ENCODE measurements around the gene SRPK1. TPM values are rescaled to one million over a fixed set of nuclear protein-coding genes. Genes with fewer than 3 reads are reported as not detected.

Gene SRPK1
- total RNA-seq, 2 experiments from 2014 or later = 75.6 to 109 TPM

DNA sequence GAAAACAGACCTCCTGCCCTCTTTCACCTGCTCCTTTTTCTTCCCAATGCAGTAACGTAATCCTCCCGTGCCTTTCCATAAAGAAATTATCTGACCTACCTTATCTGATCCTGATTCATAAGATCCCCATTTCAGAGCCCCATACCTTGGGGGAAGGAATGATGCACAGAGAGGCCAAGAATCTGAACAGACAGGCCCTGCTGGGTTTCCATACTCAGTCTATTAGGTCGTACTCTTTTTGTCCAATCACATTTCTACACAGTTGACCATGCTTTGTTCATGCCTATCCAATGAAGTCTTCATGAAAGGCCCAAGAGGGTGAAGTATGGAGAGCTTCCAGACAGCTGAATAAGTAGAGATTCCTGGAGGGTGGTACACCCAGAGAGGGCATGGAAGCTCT, 25.3 kb downstream of the SRPK1 start:
- H3K9me2 ChIP-seq (ENCODE audit: insufficient read depth, low read length) = no peaks in the 10 kb centered on the region
- H3K79me2 ChIP-seq (ENCODE audit: insufficient read depth, low read depth, low read length) = peaks cover 88% of the 10 kb centered on the region
- no peak overlapping the region for H3K27ac ChIP-seq (ENCODE audit: low read depth, low read length, poor library complexity, severe bottlenecking)
- no peaks in the 10 kb centered on the region for H3K9me3 ChIP-seq (ENCODE audit: low read length)
- no peak for TF ChIP-seq EZH2phosphoT487 (IDR thresholded peaks at IDR 0.05; ENCODE audit: borderline replicate concordance, low read depth, low read length)
- TF ChIP-seq, protein P1, sequence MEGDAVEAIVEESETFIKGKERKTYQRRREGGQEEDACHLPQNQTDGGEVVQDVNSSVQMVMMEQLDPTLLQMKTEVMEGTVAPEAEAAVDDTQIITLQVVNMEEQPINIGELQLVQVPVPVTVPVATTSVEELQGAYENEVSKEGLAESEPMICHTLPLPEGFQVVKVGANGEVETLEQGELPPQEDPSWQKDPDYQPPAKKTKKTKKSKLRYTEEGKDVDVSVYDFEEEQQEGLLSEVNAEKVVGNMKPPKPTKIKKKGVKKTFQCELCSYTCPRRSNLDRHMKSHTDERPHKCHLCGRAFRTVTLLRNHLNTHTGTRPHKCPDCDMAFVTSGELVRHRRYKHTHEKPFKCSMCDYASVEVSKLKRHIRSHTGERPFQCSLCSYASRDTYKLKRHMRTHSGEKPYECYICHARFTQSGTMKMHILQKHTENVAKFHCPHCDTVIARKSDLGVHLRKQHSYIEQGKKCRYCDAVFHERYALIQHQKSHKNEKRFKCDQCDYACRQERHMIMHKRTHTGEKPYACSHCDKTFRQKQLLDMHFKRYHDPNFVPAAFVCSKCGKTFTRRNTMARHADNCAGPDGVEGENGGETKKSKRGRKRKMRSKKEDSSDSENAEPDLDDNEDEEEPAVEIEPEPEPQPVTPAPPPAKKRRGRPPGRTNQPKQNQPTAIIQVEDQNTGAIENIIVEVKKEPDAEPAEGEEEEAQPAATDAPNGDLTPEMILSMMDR (conservative IDR thresholded peaks at IDR 0.05; ENCODE audit: low read length) = no peak
- no peak for DNase-seq (ENCODE audit: low spot score)
- no peaks in the 10 kb centered on the region for H3K4me1 ChIP-seq (ENCODE audit: insufficient read depth, low read length, poor library complexity, severe bottlenecking)
- no peak overlapping the region for H2AFZ ChIP-seq (ENCODE audit: low read length)
- no TSS peak for BruUV-seq (replicated peaks)
- no peak overlapping the region for H3K4me3 ChIP-seq (ENCODE audit: low read depth, low read length, poor library complexity, severe bottlenecking)
- peaks cover 78% of the 10 kb centered on the region for H3K36me3 ChIP-seq (ENCODE audit: insufficient read depth, low read length)
- intact Hi-C loops (cut with micrococcal nuclease; ENCODE audit: unreplicated experiment) = no loop called here
- 0 out of 2 replicates have a peak, but pooled peaks cover 7% of the 10 kb centered on the region for H4K20me1 ChIP-seq (ENCODE audit: insufficient read depth, low read length)
- H3K4me2 ChIP-seq (ENCODE audit: low read length) = no peak overlapping the region
- ChIA-PET POLR2A (interaction anchor here (0.9 kb wide), 1 partner anchor 10 kb away, joined by 3 read pairs; no protein-coding TSS in a partner anchor), CTCF (ENCODE audit: unreplicated experiment) (no interaction called here)

DNA sequence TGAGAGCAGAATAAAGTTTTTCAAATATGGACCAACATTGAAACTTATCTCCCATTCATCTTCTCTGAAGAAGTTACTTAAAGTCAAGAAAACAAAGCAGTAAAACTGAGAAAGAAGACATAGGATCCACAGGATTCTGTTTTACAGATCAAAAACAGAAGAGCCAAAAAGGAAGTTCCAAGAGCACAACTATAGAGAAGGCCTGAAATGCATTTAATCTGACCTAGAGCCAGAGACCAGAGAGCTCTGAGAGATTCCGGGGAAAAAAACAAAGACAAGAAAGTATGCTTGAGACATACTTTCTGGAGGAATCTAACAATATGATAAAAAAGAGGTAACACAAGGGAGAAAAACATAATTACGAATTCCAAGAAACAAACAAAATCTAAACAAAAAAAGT, 26.1 kb downstream of the SRPK1 start:
- Histone ChIP-seq H3K4me1 (ENCODE audit: insufficient read depth, low read length, poor library complexity, severe bottlenecking) (no peaks in the 10 kb centered on the region), H3K9me3 (ENCODE audit: low read length) (no peaks in the 10 kb centered on the region), H3K4me2 (ENCODE audit: low read length) (no peak overlapping the region), H3K4me3 (ENCODE audit: low read depth, low read length, poor library complexity, severe bottlenecking) (no peak overlapping the region), H3K27ac (ENCODE audit: low read depth, low read length, poor library complexity, severe bottlenecking) (no peak overlapping the region), H4K20me1 (ENCODE audit: insufficient read depth, low read length) (0 out of 2 replicates have a peak, but pooled peaks cover 7% of the 10 kb centered on the region), H3K36me3 (ENCODE audit: insufficient read depth, low read length) (peaks cover 77% of the 10 kb centered on the region), H3K79me2 (ENCODE audit: insufficient read depth, low read depth, low read length) (peaks cover 91% of the 10 kb centered on the region), H2AFZ (ENCODE audit: low read length) (no peak overlapping the region), H3K9me2 (ENCODE audit: insufficient read depth, low read length) (no peaks in the 10 kb centered on the region)
- BruUV-seq (replicated peaks) = no TSS peak
- no peak for TF ChIP-seq EZH2phosphoT487 (IDR thresholded peaks at IDR 0.05; ENCODE audit: borderline replicate concordance, low read depth, low read length)
- TF ChIP-seq, protein P1 (conservative IDR thresholded peaks at IDR 0.05; ENCODE audit: low read length) = no peak
- ChIA-PET CTCF (ENCODE audit: unreplicated experiment) (no interaction called here), POLR2A (no interaction called here)
- DNase-seq (ENCODE audit: low spot score) = no peak
- intact Hi-C loops (cut with micrococcal nuclease; ENCODE audit: unreplicated experiment) = no loop called here

DNA sequence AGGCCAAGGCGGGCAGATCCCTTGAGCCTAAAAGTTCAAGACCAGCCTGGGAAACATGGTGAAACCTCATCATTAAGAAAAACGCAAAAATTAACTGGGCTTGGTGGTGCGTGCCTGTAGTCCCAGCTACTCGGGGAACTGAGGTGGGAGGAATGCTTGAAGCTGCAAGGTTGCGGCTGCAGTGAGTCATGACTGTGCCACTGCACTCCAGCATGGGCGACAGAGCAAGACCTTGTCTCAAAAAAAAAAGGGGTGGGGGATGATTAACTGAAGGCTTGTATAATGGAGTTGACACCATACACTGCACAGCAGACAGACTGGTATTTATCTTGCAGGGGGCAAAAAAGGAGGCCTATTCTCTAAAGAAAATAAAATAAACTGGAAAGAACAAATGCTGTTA, 27.7 kb downstream of the SRPK1 start:
- no peak overlapping the region for H2AFZ ChIP-seq (ENCODE audit: low read length)
- H3K27ac ChIP-seq (ENCODE audit: low read depth, low read length, poor library complexity, severe bottlenecking) = no peak overlapping the region
- H3K79me2 ChIP-seq (ENCODE audit: insufficient read depth, low read depth, low read length) = peaks cover 79% of the 10 kb centered on the region
- H3K4me2 ChIP-seq (ENCODE audit: low read length) = no peak overlapping the region
- no peak overlapping the region for H3K4me3 ChIP-seq (ENCODE audit: low read depth, low read length, poor library complexity, severe bottlenecking)
- ChIA-PET POLR2A (interaction anchor here (0.7 kb wide), 1 partner anchor 10 kb away, joined by 3 read pairs; no protein-coding TSS in a partner anchor), CTCF (ENCODE audit: unreplicated experiment) (no interaction called here)
- TF ChIP-seq EZH2phosphoT487 (IDR thresholded peaks at IDR 0.05; ENCODE audit: borderline replicate concordance, low read depth, low read length) = no peak
- TF ChIP-seq, protein P1 (conservative IDR thresholded peaks at IDR 0.05; ENCODE audit: low read length) = no peak
- H3K9me3 ChIP-seq (ENCODE audit: low read length) = no peaks in the 10 kb centered on the region
- no peaks in the 10 kb centered on the region for H3K4me1 ChIP-seq (ENCODE audit: insufficient read depth, low read length, poor library complexity, severe bottlenecking)
- intact Hi-C loops (cut with micrococcal nuclease; ENCODE audit: unreplicated experiment) = no loop called here
- DNase-seq (ENCODE audit: low spot score) = no peak
- peaks cover 7% of the 10 kb centered on the region; the same call in 1 of the 2 replicates for H4K20me1 ChIP-seq (ENCODE audit: insufficient read depth, low read length)
- peaks cover 75% of the 10 kb centered on the region for H3K36me3 ChIP-seq (ENCODE audit: insufficient read depth, low read length)
- no TSS peak for BruUV-seq (replicated peaks)
- no peaks in the 10 kb centered on the region for H3K9me2 ChIP-seq (ENCODE audit: insufficient read depth, low read length)

Data from OCI-LY7 (cell line).